ENCODE data around the gene DAP3.

DNA sequence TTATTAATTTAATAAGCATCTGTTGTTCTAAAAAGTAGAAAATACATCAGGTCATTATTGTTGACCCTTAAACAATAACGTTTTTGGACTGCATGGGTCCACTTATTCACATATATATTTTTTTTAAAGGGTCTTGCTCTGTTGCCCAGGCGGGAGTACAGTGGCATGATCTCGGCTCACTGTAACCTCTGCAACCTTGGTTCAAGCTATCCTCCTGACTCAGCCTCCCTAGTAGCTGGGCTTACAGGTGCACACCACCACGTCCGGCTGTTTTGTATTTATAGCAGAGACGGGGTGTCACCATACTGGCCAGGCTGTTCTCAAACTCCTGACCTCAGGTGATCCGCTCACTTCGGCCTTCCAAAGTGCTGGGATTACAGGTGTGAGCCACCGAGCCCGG lies 53.0 kb downstream of the DAP3 start:
- TF ChIP-seq EZH2 (IDR thresholded peaks at IDR 0.05; ENCODE audit: insufficient read depth, poor library complexity, severe bottlenecking): no peak
- no peak for TF ChIP-seq EZH2phosphoT487 (IDR thresholded peaks at IDR 0.05; ENCODE audit: insufficient read depth, low read depth)

Data from GM23248 (cell line).